GM19025 (cell line): ENCODE data around the gene C1orf105.
"Not testable (repeated sequence)": the region's sequence is repeated elsewhere in the genome, so short reads cannot be mapped to it uniquely, and the experiment has no call there.

Experiments
- ATAC-seq: cut with Tn5 transposase; IDR thresholded peaks from one replicate; pipeline ENCODE4 v1.9.1; 2021; ENCODE audit warnings: mild to moderate bottlenecking, low read depth, moderate library complexity; ENCODE audit not compliant: unreplicated experiment

Gene C1orf105

DNA sequence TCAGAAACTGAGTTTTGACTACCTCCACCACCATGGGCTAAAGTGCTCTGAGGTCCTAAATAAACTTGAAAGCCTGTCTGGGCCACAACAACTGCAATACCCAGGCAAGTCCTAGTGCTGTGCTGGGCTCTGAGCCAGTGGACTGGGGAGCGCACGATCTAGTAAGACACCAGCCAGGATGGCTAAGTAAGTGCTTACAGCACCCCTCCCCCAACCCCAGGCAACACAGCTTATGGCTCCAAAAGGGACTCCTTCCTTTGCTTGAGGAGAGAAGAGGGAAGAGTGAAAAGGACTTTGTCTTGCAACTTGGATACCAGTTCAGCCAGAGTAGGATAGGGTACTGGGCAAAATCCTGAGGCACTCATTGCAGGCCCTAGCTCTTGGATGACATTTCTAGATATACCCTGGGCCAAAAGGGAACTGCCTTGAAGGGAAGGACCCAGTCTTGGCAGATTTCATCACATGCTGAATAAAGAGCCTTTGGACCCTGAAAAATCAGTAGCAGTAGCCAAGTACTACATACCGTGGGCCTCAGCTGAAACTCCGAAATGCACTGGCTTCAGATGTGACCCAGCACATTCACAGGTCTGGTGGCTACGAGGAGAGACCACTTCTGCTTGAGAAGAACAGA is 1.6 kb downstream of the C1orf105 start:
- ATAC-seq = no peak

DNA sequence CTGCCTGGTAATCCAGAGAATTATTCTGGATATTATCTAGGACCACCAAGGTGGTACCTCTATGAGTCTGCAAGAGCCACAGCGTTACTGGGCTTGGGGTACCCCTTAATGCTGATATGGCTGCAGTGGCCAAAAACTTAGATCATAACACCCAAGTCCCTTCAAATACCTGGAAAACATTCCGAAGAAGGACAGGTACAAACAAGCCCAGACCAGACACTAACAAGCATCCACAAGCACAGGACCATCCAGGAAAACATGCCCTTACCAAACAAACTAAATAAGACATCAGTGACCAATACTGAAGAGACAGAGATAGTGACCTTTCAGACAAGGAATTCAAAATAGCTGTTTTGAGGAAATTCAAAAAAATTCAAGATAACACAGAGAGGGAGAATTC is 2.9 kb downstream of the C1orf105 start:
- ATAC-seq = no peak

DNA sequence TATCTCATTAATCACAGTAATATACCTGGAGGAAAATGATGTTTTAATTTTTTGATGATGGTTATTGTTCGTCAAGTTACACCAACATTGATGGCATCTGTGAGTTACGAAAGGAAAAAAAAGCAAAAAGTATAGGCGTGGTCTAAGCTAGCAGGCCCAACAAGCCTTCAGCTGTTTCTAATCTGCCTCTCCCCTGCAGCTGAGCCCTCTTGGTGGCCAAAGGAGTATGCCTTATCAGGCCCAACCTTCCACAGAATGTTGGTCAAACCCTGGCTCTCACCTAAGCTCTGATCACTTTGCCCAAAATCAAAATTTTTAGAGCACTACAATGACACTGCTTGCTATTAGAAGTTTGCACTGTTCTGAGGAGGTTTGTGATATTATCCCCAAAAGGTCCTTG is 4.9 kb downstream of the C1orf105 start:
- no peak for ATAC-seq

DNA sequence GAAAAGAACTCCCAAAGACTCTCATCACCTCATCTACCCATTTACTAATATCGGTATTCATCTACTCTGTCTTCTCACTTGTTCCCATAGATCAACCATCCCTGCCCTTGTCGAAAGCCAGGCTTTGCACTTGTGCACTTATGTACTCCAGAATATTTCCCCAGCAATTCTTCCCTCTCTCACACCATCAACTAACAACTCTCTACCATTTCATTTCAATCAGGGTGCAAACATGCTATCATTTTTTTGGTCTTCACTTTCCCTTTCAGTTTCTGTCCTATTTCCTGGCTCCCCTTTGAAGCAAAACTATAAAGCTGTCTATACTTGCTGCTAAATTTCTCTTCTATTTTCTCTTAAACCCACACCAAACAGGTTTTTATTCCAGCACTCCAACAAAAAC is 6.7 kb downstream of the C1orf105 start:
- no peak for ATAC-seq

DNA sequence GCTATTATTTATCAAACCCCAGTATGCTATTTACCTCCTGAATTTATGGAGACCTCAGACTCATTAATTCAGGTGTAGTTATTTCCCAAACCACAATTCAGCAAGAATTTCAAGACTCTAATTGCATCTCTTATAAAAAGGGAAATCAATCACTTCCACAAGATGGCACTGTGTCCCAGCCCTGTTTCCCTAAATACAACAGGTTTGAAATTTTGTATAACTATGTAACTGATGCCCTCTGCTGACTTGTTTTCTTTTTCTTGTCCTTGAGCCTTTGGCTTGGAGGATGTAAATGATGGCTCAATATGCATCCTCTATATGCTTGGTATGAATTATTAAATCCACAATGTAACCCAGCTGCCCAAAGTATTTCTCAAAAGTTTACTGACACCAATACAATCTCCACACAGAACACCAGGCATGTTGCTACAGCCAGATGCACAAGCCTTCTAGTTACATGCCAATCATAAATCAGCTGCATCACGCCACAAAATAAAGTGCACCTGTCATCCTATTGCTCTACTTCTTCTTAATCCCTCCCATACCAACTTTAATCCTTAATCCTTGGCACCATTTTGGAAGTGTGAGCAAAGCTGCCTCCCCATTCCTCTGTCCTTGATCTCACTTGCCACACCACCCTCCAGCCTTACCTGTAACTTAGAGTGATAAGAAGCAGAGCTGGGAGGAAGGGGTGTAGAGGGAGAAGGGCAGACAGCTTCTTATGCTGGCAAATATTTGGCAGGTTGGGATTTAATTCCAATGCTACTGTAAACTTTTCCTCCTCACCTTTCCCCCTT is 9.0 kb downstream of the C1orf105 start:
- ATAC-seq = no peak

DNA sequence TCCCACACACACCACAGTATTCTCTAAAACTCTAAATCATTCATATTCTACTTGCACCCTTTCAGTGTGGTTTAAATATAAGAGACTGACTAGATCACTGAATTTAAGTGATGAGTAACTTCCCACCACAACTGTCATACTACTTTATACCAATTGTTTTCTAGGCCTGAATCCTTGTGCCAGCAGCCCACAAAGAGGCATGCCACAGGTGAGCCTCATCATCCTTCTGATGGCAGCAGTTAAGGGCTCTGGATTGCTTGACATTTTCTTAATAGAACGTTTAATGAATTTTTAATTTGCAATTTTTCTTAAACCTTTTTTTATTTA is 9.6 kb downstream of the C1orf105 start:
- ATAC-seq = no peak

DNA sequence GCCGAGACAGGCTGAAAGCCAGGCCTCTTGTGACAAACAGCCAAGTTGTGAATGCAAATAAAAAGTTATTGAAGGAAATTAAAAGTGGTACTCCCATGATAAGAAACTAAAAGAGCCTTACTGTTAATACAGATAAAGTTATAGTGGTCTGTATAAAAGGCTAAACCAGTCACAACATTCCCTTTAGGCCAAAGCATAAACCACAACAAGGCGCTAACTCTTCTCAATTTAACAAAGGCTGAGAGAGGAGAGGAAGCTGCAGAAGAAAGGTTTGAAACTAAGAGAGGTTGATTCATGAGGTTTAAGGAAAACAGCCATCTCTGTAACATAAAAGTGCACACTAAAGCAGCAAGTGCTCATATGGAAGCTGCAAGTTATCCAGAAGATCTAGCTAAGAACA is 10.7 kb downstream of the C1orf105 start:
- ATAC-seq = no peak

DNA sequence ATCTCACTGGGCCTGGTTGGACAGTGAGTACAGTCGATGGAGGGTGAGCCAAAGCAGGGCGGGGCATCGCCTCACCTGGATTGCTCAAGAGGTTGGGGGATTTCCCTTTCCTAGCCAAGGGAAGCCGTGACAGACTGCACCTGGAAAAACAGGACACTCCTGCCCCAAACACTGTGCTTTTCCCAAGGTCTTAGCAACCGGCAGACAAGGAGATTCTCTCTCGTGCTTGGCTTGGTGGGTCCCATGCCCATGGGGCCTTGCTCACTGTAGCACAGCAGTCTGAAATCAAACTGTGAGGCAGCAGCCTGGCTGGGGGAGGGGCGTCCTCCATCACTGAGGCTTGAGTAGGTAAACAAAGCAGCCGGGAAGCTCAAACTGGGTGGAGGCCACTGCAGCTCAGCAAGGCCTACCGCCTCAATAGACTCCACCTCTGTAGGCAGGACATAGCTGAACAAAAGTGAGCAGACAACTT is 11.3 kb downstream of the C1orf105 start:
- no peak for ATAC-seq

DNA sequence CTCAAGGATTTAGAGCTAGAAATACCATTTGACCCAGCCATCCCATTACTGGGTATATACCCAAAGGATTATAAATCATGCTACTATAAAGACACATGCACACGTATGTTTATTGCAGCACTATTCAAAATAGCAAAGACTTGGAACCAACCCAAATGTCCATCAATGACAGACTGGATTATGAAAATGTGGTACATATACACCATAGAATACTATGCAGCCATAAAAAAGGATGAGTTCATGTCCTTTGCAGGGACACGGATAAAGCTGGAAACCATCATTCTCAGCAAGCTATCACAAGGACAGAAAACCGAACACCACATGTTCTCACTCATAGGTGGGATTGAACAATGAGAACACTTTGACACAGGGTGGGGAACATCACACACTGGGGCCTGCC is 16.7 kb downstream of the C1orf105 start:
- not testable (repeated sequence) for ATAC-seq

DNA sequence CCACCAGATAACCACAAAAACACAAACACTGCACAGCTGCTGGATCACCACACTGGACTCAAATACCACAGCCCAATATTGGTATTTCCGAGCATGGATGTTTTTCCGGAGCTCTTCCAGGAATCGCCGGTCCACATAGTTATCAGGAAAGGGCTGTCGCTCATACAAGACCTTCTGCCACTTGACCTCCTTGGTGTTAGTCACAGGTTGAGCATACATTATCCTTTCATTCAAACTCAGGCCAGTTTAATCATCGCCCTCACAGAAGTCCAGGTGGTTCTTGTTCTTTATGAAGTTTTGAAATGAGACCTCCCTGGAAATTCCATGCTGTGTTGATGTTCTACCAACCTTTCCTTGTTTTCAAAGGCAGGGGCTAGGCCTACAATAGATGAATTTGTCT is 21.9 kb downstream of the C1orf105 start:
- no peak for ATAC-seq

DNA sequence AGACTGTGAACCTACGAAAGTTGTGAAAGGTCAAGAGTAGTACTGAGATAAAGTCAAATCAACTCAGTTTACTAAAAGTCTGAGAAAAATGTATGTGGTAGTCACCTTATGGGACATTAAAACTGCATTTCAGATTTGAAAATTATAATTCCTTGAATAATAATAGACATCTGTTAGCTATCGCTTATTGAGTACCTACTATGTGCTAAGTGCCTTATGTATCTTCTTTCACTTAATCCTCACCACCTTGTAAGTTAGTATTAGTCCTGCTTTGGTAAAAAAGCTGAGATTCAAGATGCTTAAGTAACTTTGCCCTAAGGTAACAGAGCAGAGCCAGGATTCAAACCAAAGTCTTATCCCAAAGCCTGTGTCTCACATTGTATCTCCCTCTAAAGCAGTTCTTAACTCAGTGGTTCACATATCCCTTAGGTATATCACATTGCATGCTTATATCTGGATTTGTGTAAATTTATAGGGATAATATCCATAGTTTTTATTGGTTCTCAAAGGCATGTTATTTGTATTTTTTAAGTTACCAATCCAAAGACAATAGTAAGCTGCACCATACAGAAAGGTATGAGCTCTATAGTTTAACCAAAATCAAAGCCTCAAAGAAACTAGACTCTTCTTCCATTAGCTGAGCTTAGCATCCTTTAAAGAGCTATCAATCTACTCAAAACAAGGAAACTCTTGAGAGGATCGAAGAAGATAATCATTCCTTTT is 22.5 kb downstream of the C1orf105 start:
- ATAC-seq = no peak

DNA sequence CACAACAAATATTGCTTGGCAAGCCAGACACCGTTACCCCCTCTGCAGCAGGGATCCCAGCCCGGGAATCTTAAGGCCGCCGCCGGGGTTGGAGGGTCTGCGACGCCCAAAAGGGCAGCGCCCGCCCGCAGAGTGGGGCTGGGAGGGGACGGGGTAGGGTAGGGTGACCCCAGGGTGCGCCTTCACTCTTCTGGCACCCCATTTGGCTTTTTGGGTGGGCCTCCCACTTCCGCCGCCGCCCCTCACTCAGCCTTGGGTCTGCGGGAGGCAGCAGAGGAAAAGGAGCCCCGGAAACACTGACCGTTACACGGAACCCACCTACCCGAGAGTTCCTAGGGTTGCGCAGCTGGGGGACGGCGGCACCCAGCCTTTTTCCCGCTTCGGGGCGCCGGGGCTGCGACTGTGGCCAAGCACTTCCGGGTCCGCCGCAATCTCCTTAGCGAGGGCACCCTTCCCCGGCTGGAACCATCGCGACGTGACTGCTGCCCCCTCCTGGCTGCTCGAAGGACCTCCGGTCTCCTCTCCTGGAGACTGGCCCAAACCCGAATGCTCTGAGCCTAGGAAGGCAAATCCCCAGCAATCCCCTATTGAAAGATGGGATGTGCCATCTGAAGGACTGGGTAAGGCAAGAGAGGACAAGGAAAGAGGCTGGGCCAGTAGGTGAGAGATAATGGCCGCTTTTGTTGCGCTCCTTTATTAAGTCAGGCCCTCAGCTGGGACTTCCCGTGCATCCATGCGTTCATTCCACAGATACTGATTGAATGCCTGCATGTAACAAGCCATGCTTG is 23.4 kb downstream of the C1orf105 start, which contains the start of gene PIGC:
Gene PIGC (minus strand): TSS at position 404 of the 788 bp plus-strand sequence. CDS start 1,447 bp downstream, outside the sequence.
- peak; percentile 100 for ATAC-seq

DNA sequence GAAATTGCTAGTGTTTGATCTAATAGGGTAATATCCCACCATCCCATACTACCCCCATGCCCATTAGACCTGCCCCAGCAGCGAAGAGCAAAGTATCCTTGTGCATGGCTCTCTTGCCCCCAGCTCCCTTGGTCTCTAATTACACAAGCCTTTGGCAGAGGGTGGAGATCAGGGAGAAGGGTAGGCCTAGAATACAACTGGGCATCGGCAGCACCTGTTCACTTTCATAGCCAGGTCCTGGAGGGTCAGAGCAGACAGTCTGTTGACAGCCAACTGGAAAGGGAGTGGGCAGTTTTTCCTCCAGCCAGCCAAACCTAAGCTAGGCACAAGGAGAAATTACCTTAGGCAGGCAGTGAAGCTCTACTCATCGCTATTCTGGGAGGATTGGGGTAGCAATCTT is 26.1 kb downstream of the C1orf105 start:
- no peak for ATAC-seq

DNA sequence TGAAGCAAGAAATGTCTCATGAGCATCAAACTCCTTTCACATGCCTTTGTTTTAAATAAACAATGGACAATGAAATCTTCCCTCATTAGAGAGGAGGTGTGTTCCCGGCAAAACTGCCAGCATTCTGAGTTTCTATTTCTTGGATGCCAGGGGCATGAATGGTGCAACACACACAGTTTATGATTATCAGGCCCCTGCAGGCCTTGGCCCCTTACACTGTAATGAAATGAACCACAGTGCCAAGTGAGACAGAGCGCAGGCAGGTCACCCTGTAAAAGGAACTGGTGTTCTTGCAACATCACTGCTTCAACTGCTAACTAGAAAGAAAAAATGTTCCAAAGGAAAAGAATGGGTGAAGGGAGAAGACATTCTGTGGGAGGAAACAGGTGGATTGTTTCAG is 27.2 kb downstream of the C1orf105 start:
- ATAC-seq = no peak

DNA sequence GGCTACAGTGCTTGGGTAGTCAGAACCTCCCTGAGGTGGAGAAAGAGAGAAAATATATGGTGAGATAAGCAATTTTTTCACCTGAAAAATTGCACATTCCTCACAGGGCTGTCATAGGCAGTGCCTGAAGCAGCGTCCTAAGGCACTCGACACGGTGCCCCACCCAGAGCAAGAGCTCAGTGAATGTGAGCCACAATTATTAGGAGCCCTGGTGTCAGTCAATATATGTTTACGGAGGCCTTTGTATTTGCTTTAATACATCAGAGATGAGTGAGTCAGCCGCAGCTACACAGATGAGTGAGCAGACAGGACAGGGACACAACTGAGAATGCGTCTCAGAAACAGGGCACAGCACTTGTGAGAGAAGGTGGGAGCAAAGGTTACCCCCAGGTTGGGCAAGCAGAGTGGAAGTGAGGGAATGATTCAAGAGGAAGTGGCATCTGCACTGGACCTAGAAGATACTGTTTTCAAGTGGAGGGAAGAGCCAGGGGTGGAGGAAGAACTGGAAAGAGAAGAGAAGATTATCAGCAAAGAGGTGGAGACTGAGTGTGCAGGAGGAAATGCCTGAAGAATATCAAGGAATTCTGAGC is 28.6 kb downstream of the C1orf105 start:
- ATAC-seq = no peak

DNA sequence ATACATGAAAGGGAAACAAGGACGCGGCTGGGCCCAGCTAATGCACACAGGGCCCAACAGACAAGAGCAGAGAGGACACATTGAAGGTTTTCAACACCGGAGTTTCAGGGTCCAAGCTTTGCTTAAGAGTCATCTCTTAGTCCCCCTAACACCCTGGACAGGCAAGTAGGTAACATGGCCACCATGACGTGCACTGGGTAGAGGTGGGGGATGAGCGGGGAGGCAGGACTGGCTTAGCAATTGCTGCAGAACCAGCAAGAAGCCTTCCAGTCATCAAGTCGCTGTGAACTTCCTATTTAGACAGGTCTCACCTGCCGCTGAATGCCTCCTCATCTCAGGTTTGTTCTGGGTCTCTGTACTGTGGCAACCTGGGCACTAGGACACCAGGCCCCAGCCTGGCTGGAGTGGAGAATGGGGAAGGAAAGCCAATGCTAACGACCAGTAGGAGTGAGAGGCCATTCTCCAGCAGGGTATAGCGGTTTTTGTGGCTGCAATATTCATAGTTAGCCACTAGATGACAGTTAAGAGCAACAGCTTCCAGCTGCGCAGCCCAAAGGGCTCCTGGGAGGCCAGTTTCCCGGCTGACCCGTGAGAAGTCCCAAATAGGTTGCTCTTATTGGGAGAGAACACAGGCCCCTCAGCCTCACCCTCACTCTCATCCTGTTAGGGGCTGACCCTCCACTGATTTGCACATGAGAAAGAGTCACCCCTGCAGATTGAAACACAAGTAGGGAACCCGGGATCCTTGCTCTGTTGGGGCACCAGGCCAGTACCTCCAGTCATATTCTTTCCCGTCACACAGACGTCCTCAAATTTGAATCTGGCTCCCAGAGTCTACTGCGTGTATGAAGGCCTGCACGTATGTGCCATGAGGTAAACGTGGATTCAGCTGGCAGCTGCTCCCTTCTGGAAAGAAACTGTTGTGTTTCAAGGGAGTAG is 29.4 kb downstream of the C1orf105 start:
- peak; percentile 94 for ATAC-seq

DNA sequence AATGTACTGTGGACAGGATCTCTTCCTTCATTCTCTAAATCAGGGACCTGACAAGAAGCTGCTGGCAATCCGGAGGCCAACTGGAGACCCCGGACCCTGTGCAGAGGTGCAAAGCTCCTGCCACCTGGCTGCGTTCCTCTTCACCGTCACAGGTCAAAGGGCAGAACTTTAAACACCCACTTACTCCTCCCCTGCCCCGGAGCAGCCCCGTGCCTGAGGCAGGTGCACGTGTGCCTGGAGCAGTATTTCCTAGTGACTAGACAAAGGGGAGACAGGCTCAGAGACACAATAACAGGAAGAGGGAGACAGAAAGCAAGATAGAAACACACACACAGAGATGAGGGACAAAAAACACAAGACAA is 30.0 kb downstream of the C1orf105 start:
- no peak for ATAC-seq

DNA sequence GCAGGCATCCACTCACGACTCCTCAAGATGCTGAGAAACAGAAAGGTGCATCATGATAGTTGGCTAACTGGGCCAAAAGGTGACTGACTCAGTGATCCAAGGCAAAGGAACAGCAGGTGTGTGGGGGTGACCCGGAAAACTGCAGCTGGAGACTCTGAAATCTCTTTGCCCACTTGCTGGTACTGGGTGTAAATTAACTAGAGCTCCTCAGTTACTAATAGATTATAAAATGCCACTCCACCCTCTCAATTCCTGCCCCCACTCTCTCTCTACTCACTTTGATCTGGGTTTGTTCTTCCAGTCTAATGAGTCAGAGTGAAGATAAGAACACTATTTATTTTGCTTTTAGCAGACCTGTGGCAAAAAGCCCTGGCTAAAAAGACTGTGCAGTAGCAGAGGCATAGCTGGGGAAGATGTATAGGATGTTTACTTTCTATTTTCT is 30.5 kb downstream of the C1orf105 start:
- no peak for ATAC-seq

DNA sequence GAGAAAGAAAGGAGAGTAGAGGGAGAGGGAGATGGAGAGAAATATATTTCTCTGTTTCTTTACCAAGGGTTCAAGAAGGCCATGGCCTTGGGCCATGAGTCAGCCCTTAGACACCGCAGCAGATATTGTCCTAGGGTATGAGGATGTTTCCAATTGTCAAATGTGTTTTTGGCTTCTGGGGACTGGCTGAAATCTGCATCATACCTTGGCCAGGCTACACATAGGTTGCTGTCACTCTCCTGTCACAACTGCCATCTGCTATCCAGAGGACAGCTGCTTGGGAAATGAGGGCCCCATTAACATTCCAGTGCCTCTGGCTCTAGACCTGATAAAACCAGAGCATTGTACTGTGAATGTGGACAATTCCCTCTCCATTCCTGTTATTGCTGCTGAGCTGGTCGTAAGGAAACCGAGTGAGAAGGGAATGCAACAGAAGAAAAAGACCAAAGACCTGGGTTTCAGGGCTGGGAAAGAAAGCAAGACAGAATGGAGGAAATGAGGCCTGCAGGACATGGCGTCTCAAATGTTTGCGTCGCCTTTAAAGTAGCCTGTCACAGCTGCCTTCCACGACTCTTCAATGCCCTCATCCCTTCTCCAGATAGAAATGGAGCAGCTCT is 32.2 kb downstream of the C1orf105 start:
- ATAC-seq = no peak
